GM21381 (cell line): Measurements from ENCODE around the gene CASP14.
"Not testable (repeated sequence)": the region's sequence is repeated elsewhere in the genome, so short reads cannot be mapped to it uniquely, and the experiment has no call there.

Source experiments
- ATAC-seq: cut with Tn5 transposase; IDR thresholded peaks from one replicate; pipeline ENCODE4 v1.9.1; 2021; ENCODE audit warnings: mild to moderate bottlenecking, moderate library complexity; ENCODE audit not compliant: unreplicated experiment

Gene CASP14

DNA sequence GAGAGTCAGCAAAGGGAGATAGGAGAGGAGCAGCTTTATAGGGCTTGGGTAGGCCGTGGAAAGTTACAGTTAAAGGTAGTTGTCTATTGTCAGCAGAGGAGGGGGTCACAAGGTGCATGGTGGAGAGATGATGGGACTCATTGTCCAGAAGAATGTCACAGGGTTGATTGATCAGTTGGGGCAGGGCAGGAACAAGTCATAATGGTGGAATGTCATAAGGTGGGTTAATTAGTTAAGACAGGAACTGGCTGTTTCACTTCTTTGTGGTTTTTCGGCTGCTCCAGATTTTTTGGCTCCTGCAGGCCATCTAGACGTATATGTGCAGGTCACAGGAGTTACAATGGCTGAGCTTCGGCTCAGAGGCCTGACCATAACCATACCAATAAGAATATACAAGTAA lies 21.1 kb downstream of the CASP14 start:
- ATAC-seq: not testable (repeated sequence)

DNA sequence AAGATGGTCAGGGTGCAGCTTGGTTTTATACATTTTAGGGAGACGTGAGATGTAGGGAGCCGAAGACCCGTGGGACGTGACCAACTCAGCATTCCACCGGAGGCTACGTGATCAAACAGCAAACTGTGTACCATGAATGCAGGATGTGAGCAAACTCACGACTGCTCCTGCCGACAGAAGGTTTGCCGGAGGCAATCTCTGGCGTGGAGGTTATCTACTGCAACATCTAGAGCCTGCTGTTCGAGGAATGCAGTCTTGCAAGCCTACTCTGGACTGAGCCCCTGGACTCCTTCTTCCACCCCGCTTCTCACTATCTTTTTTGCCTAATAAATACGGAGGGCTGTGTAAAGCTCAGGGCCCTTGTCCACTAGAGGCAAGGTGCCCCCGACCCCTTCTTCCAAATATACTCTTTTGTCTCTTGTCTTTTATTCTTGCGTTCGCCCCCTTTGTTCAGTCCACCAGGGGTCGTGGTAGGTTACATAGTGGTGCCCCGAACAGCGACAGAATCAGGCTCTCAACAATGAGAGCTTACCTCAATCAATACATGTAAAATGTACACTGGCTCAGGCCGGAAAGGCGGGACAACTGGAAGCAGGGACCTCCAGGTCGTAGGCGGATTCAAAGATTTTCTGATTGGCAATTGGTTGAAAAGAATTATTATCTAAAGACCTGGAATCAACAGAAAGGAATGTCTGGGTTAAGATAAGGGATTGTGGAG lies 23.8 kb downstream of the CASP14 start:
- no peak for ATAC-seq

DNA sequence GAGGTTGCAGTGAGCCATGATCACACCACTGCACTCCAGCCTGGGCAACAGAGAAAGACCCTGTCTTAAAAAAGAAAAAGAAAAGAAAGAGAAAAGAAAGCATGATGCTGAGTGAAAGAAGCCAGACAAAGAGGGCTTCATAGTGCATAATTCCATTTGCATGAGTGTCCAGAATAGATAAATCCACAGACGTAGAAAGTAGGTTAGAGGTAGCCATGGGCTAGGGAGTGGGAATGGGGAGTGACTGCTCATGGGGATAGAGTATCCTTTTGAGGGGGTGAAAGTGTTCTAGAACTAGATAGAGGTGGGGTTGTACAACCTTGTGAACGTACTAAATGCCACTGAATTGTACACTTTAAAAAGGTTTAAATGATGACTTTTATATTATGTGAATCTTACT lies 25.1 kb downstream of the CASP14 start:
- ATAC-seq: no peak

DNA sequence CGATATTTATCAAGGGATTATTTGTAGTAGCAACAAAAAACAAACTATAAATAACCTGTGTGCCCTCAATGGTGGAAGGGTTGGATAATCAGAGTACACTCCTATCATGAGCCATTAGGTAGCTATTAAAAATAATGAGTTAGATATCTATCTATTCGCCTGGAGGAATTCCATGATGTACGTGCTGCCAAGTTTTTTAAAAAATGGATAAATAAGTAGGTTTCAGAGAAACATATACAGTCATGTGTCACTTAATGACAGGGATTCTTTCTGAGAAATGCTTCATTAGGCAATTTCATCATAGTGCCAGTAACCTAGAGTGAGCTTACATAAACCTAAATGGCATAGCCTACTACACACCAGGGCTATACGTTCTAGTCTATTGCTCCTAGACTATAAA lies 26.5 kb downstream of the CASP14 start:
- ATAC-seq: no peak

DNA sequence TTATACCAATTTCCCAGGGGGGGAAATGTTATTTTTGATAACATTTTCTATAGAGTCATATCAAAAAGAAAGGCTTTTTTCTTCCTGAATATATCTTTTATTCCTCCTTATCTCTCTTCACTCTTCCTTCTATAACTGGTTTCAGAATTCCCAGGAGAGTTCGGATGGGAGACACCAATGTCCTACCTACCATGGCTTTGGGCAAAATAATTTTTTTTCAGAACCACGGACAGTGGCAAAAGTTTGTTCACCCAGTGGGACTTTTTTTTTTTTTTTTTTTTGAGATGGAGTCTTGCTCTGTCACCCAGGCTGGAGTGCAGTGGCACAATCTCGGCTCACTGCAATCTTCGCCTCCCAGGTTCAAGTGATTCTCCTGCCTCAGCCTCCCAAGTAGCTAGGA lies 30.7 kb downstream of the CASP14 start:
- not testable (repeated sequence) for ATAC-seq

DNA sequence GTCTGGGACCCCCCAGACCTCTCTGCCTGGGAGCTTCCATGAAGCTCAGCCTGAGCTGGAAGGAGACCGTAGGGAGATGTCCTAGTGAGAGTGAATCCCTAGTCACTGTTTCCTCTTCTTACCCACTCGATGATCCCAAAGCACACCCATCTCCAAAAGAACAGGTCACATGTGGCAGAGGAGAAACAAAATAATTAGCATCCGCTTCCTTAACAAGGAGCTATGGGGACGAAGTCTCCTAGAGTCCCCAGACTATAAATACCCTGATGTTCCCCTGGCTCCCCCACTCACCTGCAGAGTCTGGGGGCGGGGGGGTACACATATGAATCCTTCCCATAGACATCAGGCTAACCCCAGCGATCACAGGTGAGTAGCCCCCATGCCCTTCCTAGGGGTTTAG lies 32.6 kb downstream of the CASP14 start, which contains the start of gene OR1I1:
TSS of gene OR1I1 (plus strand) at position 301 of the 400 bp plus-strand sequence. CDS start 4,855 bp downstream, outside the sequence.
- ATAC-seq: no peak

DNA sequence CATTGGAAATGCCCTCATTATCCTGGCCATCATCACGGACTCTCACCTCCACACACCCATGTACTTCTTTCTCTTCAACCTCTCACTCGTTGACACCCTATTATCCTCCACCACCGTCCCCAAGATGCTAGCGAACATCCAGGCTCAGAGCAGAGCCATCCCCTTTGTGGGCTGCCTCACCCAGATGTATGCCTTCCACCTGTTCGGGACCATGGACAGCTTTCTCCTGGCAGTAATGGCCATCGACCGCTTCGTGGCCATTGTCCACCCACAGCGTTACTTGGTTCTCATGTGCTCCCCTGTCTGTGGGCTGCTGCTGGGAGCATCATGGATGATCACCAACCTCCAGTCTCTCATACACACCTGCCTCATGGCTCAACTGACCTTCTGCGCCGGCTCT lies 37.9 kb downstream of the CASP14 start:
- no peak for ATAC-seq

DNA sequence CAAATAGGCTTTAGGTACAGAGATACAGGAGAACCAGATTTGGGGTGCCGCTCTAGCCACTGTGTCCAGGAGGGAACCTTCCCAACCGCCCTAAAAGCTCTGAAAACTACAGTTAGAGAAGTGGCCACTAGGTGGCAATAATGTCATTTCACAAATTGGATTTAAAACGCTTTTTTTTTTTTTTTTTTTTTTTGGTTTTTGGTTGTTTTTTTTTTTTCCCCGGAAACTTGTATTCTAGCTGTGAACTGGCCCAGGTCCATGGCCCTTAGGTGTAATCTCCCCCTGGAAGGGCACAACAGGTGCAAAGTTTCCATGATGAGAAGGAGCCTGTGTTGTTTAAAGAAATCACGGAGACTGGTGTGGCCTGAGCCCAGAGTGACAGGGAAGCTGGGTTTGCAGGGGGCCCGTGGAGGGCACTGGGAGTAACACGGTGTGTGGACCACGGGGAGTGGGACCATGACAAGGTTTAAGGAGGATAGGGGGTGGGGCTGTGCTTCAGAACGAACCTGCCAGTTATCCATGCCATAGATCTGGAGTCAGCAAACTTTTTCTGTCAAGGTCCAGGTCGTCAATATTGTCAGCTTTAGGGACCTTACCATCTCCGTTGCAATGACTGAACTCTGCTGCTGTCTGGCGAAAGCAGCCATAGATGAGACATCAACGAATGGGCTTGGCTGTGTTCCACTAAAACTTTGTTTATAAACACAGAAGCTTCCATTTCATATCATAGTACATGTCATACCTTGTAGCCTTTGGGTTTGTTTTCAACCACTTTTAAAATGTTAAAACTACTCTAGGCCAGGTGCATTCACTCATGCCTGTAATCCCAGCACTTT lies 42.9 kb downstream of the CASP14 start:
- ATAC-seq: no peak

DNA sequence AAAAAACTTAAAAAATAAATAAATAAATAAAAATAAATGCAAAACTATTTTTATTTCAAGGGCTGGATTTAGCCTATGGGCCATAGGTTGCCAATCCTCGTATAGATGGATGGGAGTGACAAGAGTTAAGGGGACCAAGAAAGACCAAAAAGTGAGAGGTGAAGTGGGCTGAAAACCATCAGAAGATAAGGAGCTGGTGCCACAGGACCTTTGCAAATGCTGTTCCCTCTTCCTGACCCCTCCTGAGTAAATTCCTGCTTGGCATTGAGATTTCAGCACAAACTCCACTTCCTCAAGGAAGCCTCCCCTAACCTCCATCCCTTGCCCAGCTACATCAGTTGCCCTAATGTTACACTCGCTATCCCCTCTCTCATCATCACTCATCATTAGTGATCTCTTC lies 43.7 kb downstream of the CASP14 start:
- ATAC-seq: no peak

DNA sequence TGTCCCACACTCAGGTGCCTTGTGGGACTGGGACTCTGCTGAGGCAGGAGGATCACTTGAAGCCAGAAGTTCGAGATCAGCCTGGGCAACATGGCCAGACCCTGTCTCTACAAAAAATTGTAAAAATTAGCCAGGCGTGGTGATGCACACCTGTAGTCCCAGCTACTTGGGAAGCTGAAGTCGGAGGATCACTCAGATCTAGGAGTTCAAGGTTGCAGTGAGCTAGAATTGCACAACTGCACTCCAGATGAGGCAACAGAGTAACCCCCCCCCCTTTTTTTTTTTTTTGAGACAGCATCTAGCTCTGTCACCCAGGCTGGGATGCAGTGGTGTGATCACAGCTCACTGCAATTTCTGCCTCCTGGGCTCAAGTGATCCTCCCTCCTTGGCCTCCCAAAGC lies 46.9 kb downstream of the CASP14 start:
- ATAC-seq: no peak

DNA sequence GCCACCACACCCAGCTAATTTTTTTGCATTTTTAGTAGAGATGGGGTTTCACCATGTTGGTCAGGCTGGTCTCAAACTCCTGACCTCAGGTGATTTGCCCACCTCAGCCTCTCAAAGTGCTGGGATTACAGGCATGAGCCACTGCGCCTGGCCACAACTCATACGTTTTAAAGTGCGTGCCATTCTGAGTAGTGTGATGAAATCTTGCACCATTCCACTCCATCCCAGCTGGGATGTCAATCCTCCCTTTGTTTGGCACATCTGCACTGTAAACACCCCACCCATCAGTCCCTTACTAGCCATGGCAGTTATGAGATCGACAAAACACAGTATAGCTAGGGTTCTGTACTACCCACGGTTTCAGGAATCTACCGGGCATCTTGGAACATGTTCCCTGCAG lies 48.7 kb downstream of the CASP14 start:
- not testable (repeated sequence) for ATAC-seq

DNA sequence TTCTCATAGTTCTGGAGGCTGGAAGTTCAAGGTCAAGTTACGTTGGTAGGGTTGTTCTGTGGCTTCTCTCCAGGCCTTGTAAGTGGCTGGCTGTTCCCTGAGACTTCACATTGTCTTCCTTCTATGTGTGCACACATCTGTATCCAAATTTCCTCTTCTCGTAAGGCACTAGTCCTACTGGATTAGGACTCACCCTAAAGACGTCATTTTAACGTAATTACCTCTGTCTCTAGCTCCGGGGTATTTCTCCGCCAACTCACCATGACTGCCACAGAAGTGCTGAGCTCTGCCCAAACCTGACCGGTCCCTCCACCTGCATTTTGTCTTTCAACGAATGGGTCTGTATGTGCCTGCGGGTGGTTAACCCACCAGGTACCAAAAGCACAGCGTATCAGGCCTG lies 49.2 kb downstream of the CASP14 start:
- no peak for ATAC-seq

DNA sequence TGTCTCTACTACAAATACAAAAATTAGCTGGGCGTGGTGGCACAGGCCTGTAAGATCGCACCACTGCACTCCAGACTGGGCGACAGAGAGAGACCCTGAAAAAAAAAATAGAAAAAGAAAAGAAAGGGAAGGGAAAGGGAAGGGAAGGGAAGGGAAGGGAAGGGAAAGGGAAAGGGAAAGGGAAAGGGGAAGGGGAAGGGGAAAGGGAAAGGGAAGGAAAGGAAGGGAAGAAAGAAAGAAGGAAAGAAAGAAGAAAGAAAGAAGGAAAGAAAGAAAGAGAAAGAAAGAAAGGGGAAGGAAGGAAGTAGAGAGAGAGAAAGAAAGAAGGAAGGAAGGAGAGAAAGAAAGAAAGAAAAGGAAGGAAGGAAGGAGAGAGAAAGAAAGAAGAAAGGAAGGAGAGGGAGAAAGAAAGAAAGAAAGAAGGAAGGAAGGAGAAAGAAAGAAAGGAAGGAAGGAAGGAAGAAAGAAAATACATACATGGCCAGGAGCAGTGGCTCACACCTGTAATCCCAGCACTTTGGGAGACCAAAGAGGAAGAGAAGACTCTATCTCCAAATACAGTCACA lies 49.8 kb downstream of the CASP14 start:
- no peak for ATAC-seq

DNA sequence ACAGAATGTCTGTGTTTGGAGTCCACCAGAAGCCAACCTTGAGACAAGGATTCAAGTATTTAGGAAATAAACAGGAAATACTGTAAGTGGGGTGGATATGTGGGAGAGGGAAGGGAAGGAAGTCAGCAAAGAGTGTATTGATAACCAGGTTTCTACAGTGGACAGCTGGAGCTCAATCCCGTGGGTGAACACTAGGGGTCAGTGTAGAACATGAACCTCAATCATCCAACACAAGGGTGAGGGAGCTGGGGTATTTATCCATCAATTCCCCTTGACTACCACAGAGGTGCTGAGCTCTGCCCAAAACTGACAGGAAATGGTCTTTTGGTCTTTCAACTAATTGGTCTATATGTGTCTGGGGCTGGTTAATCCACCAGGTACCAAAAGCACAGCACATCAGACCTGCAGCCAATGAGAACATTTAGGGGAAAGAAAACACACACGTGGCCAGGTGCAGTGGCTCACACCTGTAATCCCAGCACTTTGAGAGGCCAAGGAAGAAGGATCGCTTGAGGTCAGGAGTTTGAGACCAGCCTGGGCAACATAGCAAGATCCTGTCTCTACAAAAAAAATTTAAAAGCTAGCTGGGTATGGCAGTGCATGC lies 52.3 kb downstream of the CASP14 start:
- ATAC-seq: no peak

DNA sequence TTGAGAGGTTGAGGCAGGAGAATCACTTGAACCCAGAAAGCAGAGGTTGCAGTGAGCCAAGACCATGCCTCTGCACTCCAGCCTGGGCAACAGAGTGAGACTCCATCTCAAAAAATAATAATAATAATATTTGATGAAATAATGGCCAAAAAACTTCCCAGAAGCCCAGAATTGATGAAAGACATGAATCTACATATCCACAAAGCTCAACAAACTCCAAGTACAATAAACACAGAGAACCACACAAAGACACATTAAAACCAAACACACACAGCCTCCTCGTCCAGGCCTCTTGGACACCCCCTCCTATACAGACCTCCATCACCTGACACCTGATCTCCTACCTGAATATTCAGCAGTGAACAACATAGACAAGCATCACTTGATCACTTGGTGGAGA lies 54.7 kb downstream of the CASP14 start:
- no peak for ATAC-seq

DNA sequence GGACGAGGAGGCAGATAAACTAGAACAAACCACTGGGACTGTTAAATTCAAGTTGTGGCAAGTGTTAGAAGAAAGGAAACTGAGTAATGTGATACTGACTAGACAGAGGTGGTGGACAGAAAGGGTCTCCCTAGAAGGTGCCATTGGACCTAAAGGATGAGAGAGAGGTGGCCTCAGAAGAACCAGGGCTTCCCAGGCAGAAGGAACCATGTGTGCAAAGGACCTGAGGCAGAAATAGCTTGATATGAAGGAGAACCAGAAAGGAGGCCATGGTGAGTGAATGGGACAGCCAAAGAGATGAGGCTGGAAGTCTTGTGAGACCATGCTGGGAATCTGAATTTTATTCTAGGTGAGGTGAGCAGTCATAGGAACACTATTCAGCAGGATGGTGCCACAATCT lies 55.1 kb downstream of the CASP14 start:
- ATAC-seq: no peak

DNA sequence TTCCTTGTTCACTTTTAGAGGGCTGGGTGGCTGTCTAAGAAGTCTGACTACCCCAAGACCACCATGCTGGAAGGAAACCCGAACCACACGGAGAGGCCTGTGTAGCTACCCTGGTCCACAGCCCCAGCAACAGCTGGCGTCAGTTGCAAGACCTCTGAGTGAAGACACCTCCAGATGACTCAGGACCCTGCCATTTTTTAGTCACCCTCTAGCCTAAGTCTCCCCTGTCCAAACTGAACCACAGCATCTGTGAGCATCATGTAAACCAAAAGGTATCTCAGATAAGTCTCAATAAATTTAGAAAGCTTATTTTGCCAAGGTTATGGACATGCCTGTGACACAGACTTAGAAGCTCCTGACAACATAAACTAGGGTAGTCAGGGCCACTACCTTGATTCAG lies 55.8 kb downstream of the CASP14 start:
- no peak for ATAC-seq

DNA sequence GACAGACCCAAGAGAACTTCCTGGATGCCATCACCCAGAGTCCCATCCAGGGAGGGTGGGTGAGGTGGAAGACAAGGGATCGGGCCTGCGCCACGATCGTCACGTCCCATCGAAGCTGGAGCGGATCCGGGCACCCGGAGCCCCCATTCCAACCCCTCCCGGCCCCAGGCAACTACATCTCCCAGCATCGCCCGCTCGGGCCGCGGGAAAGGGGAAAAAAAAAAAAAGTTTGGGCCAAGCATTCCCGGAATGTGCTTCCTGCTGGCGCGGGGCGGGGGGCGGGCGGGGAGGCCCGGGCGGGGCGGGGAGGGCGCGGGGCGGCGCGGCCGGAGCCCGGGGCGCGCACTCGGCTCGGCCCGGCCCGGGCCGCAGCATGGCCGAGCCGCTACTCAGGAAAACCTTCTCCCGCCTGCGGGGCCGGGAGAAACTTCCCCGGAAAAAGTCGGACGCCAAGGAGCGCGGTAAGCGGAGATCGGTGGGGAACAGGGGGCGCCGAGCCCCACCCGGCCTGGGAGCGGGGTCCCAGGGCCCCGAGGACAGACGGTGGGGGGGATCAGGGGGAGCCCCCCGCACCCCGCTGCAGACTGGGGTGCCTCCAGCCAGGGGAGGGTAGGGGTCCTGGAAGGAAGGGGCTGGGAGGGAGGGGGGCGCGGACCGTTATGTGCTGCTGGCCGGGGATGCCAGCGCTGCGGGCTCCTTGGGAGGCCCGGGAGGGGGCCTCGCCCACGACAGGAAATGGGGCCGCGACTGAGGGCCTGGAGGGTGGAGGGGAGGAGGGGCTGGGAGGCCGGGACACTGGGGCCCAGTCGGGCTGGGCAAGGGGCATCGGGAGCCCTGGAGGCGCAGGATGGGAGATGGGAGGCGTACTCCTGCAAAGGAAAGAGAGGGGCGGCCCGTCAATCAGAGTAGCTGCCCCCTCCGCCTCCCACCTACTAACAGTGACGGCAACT lies 58.1 kb downstream of the CASP14 start, which contains the start of gene SYDE1:
TSS of gene SYDE1 (plus strand) at position 341 of the 950 bp plus-strand sequence. CDS start at position 374, 33 bp downstream.
- ATAC-seq: no peak
